Smooth muscle cell (in vitro differentiated cells): ENCODE results near the gene NOL4L. TPM values are rescaled to one million over a fixed set of nuclear protein-coding genes. Genes with fewer than 3 reads are reported as not detected.
A peak's percentile ranks its signal among the peaks of the same experiment; 100 is the strongest.

Experiments used
- DNase-seq: peaks from one replicate; lab custom pipeline; 2025; ENCODE audit not compliant: unreplicated experiment; lab: John Stamatoyannopoulos, UW
- H2AFZ ChIP-seq: fragments of 200-600 bp; sonication (generic); 2 replicates; pipeline ENCODE4 v1.6.0; 2016; ENCODE audit warnings: antibody characterized with exemption, low read depth, mild to moderate bottlenecking
- H3F3A ChIP-seq: fragments of 200-600 bp; sonication (generic); 2 replicates; pipeline ENCODE4 v1.6.0; 2017; ENCODE audit warnings: antibody characterized with exemption, low read depth
- H3K27ac ChIP-seq: fragments of 200-600 bp; sonication (generic); 2 replicates; pipeline ENCODE4 v1.5.1; 2016; ENCODE audit warnings: low read depth, mild to moderate bottlenecking
- H3K27me3 ChIP-seq: fragments of 200-600 bp; sonication (generic); 2 replicates; pipeline ENCODE4 v1.6.1; 2016; ENCODE audit warnings: low read depth, mild to moderate bottlenecking
- H3K36me3 ChIP-seq: fragments of 200-600 bp; sonication (generic); 2 replicates; pipeline ENCODE4 v1.5.1; 2016; ENCODE audit warnings: low read depth
- H3K4me1 ChIP-seq: fragments of 200-600 bp; sonication (generic); 2 replicates; pipeline ENCODE4 v1.5.1; 2016; ENCODE audit warnings: low read depth
- H3K4me2 ChIP-seq: fragments of 200-600 bp; sonication (generic); 2 replicates; pipeline ENCODE4 v1.6.0; 2016; ENCODE audit warnings: mild to moderate bottlenecking
- H3K4me3 ChIP-seq: fragments of 200-600 bp; sonication (generic); 2 replicates; pipeline ENCODE4 v1.5.1; 2016; ENCODE audit warnings: mild to moderate bottlenecking
- H3K79me2 ChIP-seq: fragments of 200-600 bp; sonication (generic); 2 replicates; pipeline ENCODE4 v1.6.0; 2016; ENCODE audit warnings: low read depth, mild to moderate bottlenecking
- H3K9ac ChIP-seq: fragments of 200-600 bp; sonication (generic); 2 replicates; pipeline ENCODE4 v1.6.0; 2016; ENCODE audit warnings: low read depth
- H3K9me3 ChIP-seq: fragments of 200-600 bp; sonication (generic); replicated peaks from 2 replicates; pipeline ENCODE4 v1.5.1; 2016; ENCODE audit warnings: low read depth
- H4K20me1 ChIP-seq: fragments of 200-600 bp; sonication (generic); 2 replicates; pipeline ENCODE4 v1.6.0; 2016; ENCODE audit warnings: low read depth
- CTCF ChIP-seq: fragments of 200-600 bp; sonication (generic); IDR thresholded peaks from 2 replicates; pipeline ENCODE4 v1.5.1; 2017; ENCODE audit warnings: borderline replicate concordance, mild to moderate bottlenecking, antibody characterized with exemption; ENCODE audit not compliant: insufficient read depth, poor library complexity, severe bottlenecking
- WGBS: methylation state at CpG from one replicate; pipeline ENCODE4 v1.1.7; 2016; ENCODE audit warnings: low lambda C conversion rate; 5-methylcytosine and 5-hydroxymethylcytosine counted together
- polyA plus RNA-seq: library from polyadenylated mRNA; unstranded; fragments of >200 nt; fragmentation: Nextera tagmentation; extraction: Ambion mirVana; gene quantifications from 2 replicates; pipeline ENCODE4 v1.2.1, GENCODE V29; 2016
- total RNA-seq: library from RNA; depleted of rRNA; stranded (reverse); fragments of >200 nt; gene quantifications from 2 replicates; pipeline ENCODE4 v1.2.3, GENCODE V29; 2014

Gene NOL4L
- total and polyA plus RNA-seq, 2 experiments from 2014 or later: 26.0 to 26.2 TPM

GRCh38 chr20:32447136-32448027 is 137.8 kb downstream of the NOL4L start:
- Histone ChIP-seq H3K27me3 (no peaks in the 10 kb centered on the region), H3K36me3 (no peaks in the 10 kb centered on the region), H3K4me3 (no peak overlapping the region), H3K27ac (no peak overlapping the region), H3K9ac (no peak overlapping the region), H3K4me2 (no peak overlapping the region), H3K9me3 (no peaks in the 10 kb centered on the region), H4K20me1 (peaks cover 90% of the 10 kb centered on the region), H2AFZ (no peak overlapping the region), H3K79me2 (no peaks in the 10 kb centered on the region), H3K4me1 (peaks cover 17% of the 10 kb centered on the region), H3F3A (peaks cover 50% of the 10 kb centered on the region)
- no peak for TF ChIP-seq CTCF
- DNase-seq: no peak
- 95% methylated on average over 22 of the region's 22 CpGs for WGBS

GRCh38 chr20:32446301-32447100 is 138.6 kb downstream of the NOL4L start:
- Histone ChIP-seq H3F3A (peaks cover 53% of the 10 kb centered on the region), H3K79me2 (no peaks in the 10 kb centered on the region), H2AFZ (no peak overlapping the region), H3K27ac (peak overlapping the region; percentile 43), H4K20me1 (peaks cover 89% of the 10 kb centered on the region), H3K27me3 (no peaks in the 10 kb centered on the region), H3K9ac (no peak overlapping the region), H3K4me1 (peaks cover 17% of the 10 kb centered on the region), H3K4me3 (no peak overlapping the region), H3K36me3 (no peaks in the 10 kb centered on the region), H3K9me3 (no peaks in the 10 kb centered on the region), H3K4me2 (peak overlapping the region; percentile 49)
- TF ChIP-seq CTCF: no peak
- DNase-seq: no peak
- 87% methylated on average over 14 of the region's 14 CpGs for WGBS

GRCh38 chr20:32445539-32446273 is 139.4 kb downstream of the NOL4L start:
- Histone ChIP-seq H3K4me1 (peaks cover 17% of the 10 kb centered on the region), H3K4me2 (peak overlapping the region; percentile 49), H3K4me3 (no peak overlapping the region), H3K9me3 (no peaks in the 10 kb centered on the region), H3K79me2 (no peaks in the 10 kb centered on the region), H3F3A (peaks cover 52% of the 10 kb centered on the region), H3K27ac (peak overlapping the region; percentile 43), H2AFZ (no peak overlapping the region), H3K36me3 (no peaks in the 10 kb centered on the region), H3K9ac (no peak overlapping the region), H4K20me1 (peaks cover 89% of the 10 kb centered on the region), H3K27me3 (no peaks in the 10 kb centered on the region)
- no peak for DNase-seq
- no peak for TF ChIP-seq CTCF
- WGBS: 46% methylated on average over 12 of the region's 12 CpGs
